Measurements from ENCODE around the gene AK3. TPM values are rescaled to one million over a fixed set of nuclear protein-coding genes. Genes with fewer than 3 reads are reported as not detected.
A peak's percentile ranks its signal among the peaks of the same experiment; 100 is the strongest.

The AK3 gene
- polyA plus RNA-seq, 1 experiment = 30.1 TPM

DNA sequence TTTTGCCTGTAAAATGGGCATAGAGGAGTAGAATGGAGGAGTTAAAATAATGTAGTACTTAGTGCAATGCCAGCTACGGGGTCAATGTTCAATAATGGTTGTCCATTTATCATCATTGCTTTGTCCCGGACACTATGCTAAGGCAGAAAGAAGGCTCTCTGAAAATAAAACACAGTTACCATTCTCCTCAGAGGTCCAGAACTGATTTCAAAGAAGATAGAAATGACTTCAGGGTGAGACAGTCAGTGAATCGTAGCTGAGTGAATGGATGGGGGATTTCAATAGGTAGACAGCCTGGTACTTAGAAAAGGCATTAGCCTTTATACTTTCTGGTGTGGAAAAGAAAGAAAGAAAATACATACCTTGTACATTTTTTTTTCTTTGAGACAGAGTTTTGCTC lies 1.2 kb upstream of the AK3 start:
- Histone ChIP-seq H3K4me3 (ENCODE audit: low read depth, low read length) (no peak overlapping the region; the same call in 1 of the 2 replicates), H3K36me3 (ENCODE audit: control insufficient read depth, insufficient read depth, low read length) (no peaks in the 10 kb centered on the region), H3K27me3 (ENCODE audit: control insufficient read depth, insufficient read depth, low read length) (no peaks in the 10 kb centered on the region)
- POLR2A ChIA-PET = interaction anchor here (0.6 kb wide), 1 partner anchor 53 kb away, joined by 3 read pairs; no protein-coding TSS in a partner anchor
- no peak for TF ChIP-seq CTCF (IDR thresholded peaks at IDR 0.05; ENCODE audit: insufficient read depth, low read depth, low read length)
- no peak for DNase-seq (ENCODE audit: low read depth)
- CTCF ChIA-PET = interaction anchor here (0.9 to 2.4 kb wide), 5 partner anchors 8 to 708 kb away, joined by 3 to 9 read pairs (median 4); partner anchors contain the start of genes CD274 and PLPP6

- DNase-seq (ENCODE audit: low read depth) = no peak
- CTCF ChIA-PET = interaction anchor here (0.9 to 2.4 kb wide), 9 partner anchors 9 to 709 kb away, joined by 3 to 9 read pairs (median 4); partner anchors contain the start of genes CD274 and PLPP6
- H3K4me3 ChIP-seq (ENCODE audit: low read depth, low read length) = peak overlapping the region; percentile 70
- TF ChIP-seq CTCF (IDR thresholded peaks at IDR 0.05; ENCODE audit: insufficient read depth, low read depth, low read length) = peak; percentile 21; the same call in 1 of the 2 replicates
- H3K27me3 ChIP-seq (ENCODE audit: control insufficient read depth, insufficient read depth, low read length) = no peaks in the 10 kb centered on the region
- H3K36me3 ChIP-seq (ENCODE audit: control insufficient read depth, insufficient read depth, low read length) = no peaks in the 10 kb centered on the region
- POLR2A ChIA-PET = no interaction called here
Observed at GRCh38 chr9:4741365-4742089, 525 bp upstream of the AK3 start.

DNA sequence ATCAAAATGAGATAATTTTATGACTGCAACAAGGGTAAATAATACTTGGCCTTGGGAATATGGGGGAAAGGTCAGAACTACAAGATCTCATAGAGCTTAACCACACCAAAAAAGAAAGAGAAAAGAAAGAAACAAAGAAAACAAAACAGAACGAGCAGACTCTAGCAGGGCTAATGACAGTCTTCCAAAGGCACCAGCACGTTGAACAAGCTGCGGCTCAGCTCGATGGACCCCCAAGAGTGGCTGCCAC lies 689 bp downstream of the AK3 start:
- TF ChIP-seq CTCF (IDR thresholded peaks at IDR 0.05; ENCODE audit: insufficient read depth, low read depth, low read length) = no peak
- POLR2A ChIA-PET = interaction anchor here (0.5 kb wide), 1 partner anchor 234 kb away, joined by 4 read pairs; no protein-coding TSS in a partner anchor
- H3K27me3 ChIP-seq (ENCODE audit: control insufficient read depth, insufficient read depth, low read length) = no peaks in the 10 kb centered on the region
- CTCF ChIA-PET = interaction anchor here (1.0 to 1.6 kb wide), 7 partner anchors 9 to 446 kb away, joined by 3 to 7 read pairs (median 4); no protein-coding TSS in a partner anchor
- no peaks in the 10 kb centered on the region for H3K36me3 ChIP-seq (ENCODE audit: control insufficient read depth, insufficient read depth, low read length)
- DNase-seq (ENCODE audit: low read depth) = no peak
- H3K4me3 ChIP-seq (ENCODE audit: low read depth, low read length) = peak overlapping the region; percentile 70

GRCh38 chr9:4739587-4740387 lies 1.2 kb downstream of the AK3 start:
- CTCF ChIA-PET = interaction anchor here (1.0 to 1.6 kb wide), 6 partner anchors 10 to 447 kb away, joined by 3 to 5 read pairs (median 4); no protein-coding TSS in a partner anchor
- Histone ChIP-seq H3K4me3 (ENCODE audit: low read depth, low read length) (peak overlapping the region; percentile 70), H3K27me3 (ENCODE audit: control insufficient read depth, insufficient read depth, low read length) (no peaks in the 10 kb centered on the region), H3K36me3 (ENCODE audit: control insufficient read depth, insufficient read depth, low read length) (no peaks in the 10 kb centered on the region)
- no peak for DNase-seq (ENCODE audit: low read depth)
- POLR2A ChIA-PET = no interaction called here
- TF ChIP-seq CTCF (IDR thresholded peaks at IDR 0.05; ENCODE audit: insufficient read depth, low read depth, low read length) = no peak

All from BJ (cell line).